Midbrain (tissue), 1 donor: ENCODE measurements around the gene CNEP1R1.

Experiments
- DNase-seq: peaks from one replicate; lab custom pipeline; 2025; lab: John Stamatoyannopoulos, UW

CNEP1R1 gene

DNA sequence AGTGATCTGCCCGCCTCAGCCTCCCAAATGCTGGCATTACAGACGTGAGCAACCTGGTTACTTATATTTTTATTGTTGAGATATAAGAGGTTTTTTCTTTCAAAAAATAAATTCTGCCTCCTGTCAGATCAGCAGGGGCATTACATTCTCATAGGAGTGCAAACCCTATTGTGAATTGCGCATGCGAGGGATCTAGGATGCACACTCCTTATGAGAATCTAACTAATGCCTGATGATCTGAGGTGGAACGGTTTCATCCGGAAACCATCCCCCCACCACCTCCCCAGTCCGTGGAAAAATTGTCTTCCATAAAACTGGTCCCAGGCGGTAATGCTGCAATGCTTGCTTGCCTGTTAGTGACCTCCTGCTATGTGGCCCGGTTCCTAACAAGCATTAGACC, 7.5 kb upstream of the CNEP1R1 start:
- DNase-seq: no peak

DNA sequence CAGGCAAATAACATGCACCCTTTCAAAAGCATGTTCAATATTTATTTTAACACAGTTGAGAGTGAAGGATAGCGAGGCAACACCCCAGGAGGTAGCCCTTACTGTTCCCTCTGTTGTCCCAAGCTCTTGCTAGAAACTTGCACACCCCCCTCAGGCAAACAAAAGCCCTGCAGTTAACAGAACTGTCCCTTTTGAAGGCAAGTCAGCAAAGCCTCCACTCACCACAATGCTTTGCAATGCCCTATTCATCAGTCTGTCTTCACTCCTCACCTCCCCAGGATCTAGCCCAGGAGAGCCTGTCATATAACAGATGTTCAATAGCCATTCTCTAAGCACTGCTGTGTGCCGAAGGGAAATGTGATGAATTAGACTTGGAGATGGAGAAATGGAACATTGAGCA, 3.5 kb upstream of the CNEP1R1 start:
- no peak for DNase-seq

DNA sequence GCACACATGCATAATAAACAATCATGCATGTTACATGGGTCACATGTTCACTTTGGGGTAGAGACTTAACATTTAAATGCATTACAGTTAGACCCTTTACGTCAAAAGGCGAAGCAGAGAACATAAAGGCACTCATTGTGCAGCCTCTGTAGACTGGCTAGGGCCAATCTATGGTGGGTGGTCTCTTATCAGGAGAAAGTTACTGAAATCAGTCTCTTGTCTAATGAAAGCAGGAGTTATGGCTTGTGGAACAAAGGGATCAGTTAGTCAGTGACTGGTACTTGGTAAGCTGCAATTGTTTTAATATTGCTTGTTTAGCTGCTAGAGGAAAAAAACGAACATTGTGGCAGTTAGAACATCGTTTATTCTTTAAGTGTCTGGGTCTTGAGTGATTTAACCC, 1.4 kb upstream of the CNEP1R1 start:
- DNase-seq: no peak

DNA sequence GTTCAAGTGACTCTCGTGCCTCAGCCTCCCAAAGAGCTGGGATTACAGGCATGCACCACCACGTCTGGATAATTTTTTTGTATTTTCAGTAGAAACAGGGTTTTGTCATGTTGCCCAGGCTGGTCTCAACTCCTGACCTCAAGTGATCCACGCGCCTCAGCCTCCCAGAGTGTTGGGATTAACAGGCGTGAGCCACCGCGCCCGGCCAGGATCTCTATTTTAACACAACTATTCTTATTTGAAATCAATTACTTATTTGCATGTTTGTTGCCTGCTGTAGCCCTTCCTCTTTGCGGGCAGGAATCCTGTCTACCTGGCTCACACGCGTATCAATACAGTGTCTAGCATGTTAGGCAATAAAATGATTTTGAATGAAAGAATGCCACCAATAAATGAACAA, 818 bp upstream of the CNEP1R1 start:
- DNase-seq: no peak

DNA sequence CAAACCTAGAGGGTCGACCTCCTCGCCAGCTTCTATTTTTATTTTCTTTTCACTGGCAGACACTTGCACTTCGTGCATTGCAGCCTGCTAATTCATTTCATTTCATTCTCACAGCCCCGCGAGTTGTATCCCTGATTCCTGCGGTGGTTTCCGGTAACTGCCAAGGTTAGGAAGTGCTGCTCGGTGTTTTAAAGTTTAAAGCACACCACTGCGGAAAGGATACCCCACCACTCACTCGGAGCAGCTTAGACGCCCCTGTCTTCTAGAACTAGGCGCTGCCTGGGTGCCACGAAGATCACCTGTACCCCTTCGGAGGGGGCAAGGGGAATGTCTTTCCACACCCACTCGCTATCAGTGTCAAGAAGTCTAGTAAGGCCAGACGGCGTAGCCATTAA, 509 bp downstream of the CNEP1R1 start:
- DNase-seq: no peak

DNA sequence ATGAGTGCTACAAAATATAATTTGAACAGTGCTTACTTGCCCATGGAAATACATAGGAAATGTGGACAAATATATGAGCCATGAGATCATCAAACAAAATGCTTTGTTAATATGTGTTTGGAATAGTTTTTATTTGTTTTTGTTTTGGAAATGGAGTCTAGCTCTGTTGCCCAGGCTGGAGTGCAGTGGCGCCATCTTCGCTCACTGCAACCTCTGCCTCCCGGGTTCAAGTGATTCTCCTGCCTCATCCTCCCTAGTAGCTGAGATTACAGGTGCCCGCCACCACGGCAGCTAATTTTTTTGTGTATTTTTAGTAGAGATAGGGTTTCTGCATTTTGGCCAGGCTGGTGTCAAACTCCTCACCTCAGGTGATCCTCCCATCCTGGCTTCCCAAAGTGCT, 2.8 kb downstream of the CNEP1R1 start:
- DNase-seq: no peak

DNA sequence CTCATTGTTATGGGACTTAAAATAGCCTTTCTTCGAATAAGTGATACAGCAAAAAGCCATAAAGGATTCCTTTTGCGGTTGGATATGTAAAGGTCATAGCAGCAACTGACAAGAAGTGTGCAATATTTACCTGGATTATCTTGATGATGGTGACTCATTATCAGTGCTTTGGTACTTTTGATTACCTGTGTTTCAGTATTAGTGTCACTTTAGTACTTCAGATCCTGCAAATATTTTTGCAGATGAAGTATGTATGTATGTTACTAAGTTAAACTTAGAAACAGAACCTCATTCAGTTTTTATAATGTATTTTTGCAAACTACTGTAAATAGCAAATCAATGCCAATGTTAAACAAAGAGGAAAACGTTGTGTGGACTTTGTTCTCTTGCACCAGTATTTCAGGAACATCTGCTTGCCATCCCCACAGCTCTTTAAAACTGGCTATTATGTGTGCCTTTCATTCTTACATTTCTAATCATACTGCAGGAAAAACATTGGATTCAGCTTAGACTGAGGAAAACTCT, 10.5 kb downstream of the CNEP1R1 start:
- no peak for DNase-seq

DNA sequence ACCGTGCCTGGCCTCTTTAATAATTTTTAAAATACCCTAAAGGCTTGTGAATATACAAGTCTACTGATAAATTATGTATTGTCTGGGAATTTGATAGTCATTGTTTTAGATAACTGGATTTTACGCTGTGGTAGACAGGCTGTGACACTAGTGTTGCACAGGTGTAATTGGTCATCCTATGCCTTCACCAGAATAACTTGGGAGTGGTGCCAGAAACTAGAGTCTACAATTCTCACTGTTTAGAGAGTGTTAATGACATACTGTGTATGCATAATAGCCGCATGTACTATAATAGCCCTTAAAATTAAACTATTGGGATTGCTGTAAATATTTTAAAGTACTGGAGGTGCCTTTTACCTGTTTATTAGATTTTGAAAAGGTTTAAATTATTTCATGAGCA, 11.4 kb downstream of the CNEP1R1 start:
- no peak for DNase-seq

DNA sequence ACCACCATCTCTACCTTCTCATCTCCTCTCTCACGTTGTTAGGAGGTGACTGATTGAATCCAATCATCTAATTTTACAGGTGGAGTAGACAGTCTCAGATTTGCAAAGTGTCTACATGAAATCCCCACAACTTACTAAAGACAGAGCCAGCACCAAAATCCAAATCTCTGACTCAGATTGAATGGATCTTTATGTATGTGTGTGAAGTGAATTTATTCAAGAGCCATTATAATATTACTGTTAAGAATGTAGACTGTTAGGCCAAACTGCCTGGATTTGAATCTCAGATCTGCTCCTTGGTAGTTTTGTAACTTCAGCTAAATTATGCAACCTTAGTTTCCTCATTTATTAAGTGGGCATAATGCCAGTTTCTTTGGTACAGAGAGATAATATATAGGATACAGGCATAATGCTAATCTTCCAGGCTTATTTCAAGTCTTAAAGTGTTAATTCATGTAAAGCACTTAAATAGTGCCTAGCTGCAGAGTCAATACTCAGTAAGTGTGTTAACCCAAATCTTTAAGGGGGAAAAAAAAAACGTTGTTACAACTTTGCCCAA, 12.7 kb downstream of the CNEP1R1 start:
- DNase-seq: no peak

DNA sequence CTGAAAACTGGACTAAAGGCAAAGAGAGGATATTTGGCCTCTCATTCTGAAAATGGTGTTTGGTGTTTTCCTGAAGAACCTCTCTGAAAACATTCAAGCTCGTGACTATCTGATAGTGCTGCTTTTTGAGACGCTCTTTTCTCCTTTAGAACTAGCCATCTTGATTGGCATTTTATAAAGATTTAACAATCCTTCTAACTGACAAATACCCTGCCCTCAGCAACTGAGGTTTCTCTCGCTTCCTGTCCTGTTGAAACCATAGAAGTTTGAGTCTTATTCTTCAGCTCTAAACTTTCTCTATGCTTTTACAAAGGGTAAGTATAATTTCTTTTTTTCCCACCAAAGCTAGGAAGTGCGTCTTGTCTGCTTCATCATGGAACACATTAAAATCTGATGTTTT, 13.3 kb downstream of the CNEP1R1 start:
- no peak for DNase-seq

DNA sequence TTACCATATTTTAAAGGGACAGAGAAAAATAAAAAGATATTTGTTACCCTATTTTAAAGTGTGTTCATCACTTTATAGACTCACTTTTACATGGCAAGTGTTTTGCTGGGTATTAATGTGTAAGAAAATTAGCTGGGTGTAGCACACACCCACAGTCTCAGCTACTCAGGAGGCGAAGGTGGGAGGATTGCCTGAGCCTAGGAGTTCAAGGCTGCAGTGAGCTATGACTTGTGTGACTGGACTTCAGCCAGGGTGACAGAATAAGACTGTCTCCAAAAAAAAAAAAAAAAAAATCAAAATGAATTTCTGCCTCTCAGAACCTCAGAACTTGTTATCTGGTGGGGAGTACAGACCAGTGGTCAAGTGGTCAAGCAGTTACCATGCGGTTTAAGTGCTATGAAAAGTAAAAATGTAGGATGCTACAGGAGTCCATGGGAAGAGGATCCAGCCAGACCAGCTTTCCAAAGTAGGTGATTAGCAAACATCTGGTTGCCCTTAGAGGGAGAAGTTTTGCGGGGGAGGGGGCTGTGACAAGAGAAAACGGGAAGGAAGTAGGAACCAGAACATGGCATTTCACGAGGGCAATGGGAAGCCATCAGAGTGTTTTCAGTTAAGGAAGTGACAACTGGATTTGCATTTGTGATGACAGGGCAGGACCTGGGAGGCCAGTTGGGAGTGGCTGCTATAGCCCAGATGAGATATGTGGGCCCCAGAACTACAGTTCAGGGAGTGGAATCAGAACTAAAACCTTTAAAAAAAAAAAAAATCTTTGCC, 13.9 kb downstream of the CNEP1R1 start:
- peak; percentile 36 for DNase-seq

DNA sequence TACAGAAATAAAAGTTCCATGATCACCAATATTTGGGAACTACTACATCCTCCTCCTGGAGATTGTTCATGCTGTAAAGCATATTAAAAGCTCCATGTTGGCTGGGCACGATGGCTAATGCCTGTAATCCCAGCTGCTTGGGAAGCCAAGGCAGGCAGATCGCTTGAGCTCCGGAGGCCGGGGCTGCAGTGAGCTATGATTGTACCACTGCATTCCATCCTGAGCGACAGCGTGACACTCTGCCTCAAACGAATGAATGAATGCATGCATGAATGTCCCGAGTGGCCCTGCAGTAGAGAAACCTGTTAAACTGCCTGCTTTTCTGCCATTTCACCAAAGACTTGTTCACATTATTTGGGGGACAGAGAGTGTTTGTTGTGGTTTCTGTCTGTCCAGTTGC, 15.0 kb downstream of the CNEP1R1 start:
- DNase-seq: no peak

DNA sequence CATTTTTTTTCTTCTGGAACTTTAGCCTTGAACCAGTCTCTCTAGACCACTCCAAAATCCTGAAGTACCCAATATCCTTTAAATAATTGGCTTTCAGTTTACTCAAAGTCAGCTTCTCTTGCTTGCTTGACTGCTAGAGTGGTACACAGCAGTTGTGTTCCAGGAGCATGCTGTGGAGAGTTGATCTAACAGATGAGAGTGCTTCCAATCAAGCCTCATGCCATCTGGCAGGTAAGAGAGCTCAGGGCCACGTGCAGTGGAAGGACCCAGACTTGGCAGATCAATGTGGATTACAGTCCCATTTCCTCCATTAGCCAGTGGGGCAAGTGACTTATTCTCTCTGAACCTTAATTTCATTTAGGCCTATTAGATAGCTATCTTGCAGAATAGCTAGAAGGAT, 15.7 kb downstream of the CNEP1R1 start:
- no peak for DNase-seq

DNA sequence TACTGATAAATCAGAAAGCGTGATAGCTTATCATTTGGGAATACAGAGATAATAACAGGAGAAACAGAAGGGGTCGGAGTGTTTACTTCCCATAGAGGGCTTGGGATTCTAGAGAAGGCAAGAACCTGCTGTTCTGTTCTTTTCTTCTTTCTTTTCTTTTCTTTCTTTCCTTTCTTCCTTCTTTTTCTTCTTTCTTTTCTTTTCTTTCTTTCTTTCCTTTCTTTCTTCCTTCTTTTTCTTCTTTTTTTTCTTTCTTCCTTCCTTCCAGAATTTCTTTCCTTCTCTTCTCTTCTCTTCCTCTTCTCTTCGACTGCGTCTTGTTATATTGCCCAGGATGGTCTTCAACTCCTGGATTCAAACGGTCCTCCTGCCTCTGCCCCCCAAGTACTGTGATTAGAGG, 18.3 kb downstream of the CNEP1R1 start:
- DNase-seq: no peak

DNA sequence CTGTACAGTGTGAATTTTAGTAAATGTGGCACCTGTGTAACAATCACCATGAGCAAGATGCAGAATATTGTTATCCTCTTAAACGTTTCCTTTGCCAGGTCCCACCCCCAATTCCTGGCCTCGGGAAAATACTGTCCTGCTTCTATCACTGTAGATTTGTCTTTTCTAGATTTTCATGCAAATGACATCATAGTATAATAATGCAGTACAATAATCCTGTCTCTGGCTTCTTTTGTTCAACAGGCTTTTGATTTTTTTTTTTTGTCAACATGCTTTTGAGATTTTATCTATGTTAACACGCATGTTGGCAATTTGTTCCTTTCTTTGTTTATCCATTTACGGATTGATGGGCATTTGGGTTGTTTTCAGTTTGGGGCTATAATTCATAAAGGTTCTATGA, 20.4 kb downstream of the CNEP1R1 start:
- DNase-seq: no peak

DNA sequence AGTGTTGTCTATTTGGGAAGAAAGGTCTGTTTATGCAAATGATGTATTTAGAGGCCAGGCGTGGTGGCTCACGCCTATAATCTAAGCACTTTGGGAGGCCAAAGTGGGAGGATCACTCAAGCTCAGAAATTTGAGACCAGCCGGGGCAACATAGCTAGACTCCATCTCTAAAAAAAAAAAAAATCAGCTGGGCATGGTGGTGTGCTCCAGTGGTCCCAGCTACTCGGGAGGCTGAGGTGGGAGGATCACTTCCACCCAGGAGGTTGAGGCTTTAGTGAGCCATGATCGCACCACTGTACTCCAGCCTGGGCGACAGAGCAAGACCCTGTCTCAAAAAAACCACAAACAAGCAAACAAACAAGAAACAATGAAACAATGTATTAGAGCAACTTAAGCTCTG, 21.8 kb downstream of the CNEP1R1 start:
- no peak for DNase-seq

DNA sequence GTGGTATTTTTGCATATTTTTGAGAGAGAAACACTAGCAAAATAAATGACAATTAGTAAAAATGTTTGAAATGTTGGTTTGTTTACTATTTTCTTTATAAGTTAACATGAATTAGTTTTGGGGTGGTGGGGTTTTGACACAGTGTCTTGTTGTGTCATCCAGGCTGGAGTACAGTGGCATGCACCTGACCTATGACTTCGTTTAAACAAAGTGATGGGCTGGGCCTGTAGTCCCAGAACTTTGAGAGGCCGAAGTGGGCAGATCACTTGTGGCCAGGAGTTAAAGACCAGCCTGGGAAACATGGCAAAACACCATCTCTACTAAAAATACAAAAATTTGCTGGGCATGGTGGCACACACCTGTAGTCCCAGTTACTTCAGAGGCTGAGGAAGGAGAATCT, 22.8 kb downstream of the CNEP1R1 start:
- no peak for DNase-seq

DNA sequence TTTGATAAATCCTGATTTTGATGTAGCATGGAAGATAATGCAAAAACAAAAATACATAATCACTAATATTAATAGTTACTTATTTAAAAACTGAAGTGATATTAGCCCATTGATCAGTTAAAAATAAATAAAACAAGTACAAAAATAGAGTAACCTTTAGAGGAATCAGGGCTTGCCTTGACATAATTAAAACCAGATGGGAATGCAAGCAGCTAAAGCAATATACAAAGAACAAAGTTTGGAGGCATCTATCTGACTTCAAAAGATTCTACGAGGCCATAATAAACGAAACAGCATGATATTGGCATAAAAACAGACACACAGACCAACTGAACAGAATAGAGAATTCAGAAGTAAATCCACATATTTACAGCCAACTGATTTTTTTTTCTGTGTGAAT, 25.8 kb downstream of the CNEP1R1 start:
- DNase-seq: no peak

DNA sequence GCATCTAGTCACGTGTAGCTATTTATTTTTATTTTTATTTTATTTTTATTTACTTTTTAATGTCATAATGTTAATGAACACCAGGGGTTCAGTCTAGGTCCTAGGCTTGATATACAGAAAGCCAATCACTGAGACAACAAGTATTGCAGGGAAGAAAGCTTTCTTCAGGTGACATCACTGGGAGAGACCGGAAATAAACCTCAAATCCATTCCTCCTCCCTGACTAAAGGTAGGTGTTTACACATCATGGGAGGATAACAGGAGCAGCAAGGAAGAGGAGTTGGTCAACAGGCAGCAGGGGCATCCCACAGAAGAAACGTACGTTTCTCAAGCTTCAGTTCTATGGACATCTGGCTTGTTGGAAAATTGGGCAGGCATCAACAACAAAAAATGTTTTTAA, 31.2 kb downstream of the CNEP1R1 start:
- no peak for DNase-seq

DNA sequence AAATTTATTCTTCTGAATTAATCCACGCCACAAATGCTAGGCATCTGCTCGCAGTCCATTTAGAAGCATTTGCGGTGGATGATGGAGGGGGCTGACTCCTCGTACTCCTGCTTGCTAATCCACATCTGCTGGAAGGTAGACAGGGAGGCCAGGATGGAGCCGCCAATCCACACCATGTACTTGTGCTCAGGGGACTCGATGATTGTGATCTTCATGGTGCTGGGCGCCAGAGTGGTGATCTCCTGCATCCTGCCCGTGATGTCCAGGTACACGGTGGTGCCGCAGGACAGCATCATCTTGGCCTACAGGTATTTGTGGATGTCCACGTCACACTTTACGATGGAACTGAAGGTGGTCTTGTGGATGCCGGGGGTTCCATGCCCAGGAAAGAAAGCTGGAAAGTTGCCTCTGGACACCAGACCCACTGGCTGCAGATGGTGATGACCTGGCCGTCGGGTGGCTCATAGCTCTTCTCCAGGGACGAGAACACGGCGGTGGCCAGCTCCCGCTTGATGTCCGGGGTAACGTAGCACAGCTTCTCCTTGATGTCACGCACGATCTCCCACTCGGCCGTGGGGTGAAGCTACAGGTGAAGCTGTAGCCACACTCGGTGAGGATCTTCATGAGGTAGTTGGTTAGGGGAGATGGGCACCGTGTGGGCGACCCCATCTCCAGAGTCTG, 33.2 kb downstream of the CNEP1R1 start:
- no peak for DNase-seq

DNA sequence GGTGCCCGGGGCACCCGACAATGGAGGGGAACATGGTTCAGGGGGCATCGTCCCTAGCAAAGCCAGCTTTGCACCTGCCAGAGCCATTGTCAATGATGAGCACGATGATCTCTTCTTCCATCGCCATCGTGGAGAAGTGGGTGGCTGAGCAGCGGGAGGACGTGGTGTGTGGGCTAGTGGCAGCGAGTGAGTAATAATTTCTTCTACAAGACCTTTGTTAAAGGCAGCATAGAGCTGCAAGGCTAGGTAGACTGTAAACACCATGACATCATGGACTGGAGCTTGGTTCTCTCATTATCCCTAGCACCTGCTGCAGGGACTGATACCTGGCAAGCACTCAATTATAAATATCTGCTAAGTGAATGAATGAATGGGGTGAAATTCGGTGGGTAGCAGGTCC, 34.1 kb downstream of the CNEP1R1 start:
- DNase-seq: no peak

DNA sequence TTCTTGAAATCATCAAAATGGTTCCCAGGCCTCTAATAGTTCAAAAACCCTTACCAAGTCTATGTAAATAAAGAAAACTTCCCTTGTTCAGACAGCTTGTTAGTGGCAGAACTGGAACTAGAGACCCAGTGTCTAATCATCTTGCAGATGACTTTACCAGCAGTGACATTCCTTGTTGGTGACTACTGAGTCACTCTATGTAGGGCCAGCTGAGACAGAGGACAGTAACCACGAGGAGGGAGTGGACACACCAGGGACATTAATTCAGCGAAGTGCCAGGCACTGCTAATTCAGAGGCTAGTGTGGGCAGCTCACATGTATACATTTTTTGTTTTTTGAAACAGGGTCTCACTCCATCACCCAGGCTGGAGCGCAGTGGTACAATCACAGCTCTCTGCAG, 34.6 kb downstream of the CNEP1R1 start:
- no peak for DNase-seq

DNA sequence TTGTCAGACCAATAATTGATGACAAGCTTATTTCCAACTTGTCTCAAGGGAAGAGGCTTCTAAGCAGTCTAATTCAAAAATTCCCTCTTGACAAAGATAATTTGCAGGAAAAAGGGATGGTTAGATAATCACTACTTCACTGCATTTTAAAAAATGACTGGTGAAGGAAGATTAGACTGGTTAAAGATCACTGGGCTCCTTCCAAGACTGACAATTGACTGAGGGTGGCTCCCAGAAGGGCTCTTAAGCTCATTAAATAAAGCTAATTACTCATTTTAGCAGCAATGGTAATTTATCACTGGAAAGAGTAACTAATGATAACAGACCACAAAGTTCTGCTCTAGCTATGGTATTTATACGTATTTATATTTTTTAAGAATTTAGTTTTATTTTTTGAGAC, 36.3 kb downstream of the CNEP1R1 start:
- DNase-seq: no peak
